CD14-positive monocyte (primary cell): ENCODE measurements around the gene JMJD7. TPM values are rescaled to one million over a fixed set of nuclear protein-coding genes. Genes with fewer than 3 reads are reported as not detected.

ENCODE experiments used
- DNase-seq, 3 donors: peaks; one replicate each; pipeline ENCODE4 v3.0.0-alpha.2; 2011 to 2022
- H2AFZ ChIP-seq: 2 replicates; pipeline ENCODE4 v1.6.0; 2012; ENCODE audit warnings: mild to moderate bottlenecking, low read depth, low read length, inconsistent platforms; ENCODE audit not compliant: insufficient read depth, poor library complexity, severe bottlenecking
- H3K27ac ChIP-seq, 2 donors: 1 replicate in 1 of 2; 2 replicates in 1 of 2; pipeline ENCODE4 v1.5.1; 2012 to 2013; ENCODE audit warnings: low read length in 2 of 2, control low read depth in 1 of 2, inconsistent platforms in 1 of 2, low read depth in 1 of 2, mild to moderate bottlenecking in 1 of 2
- H3K27me3 ChIP-seq, 2 donors: one replicate each; pipeline versions ENCODE4 v1.6.0 to v1.6.1; 2011 to 2013; ENCODE audit warnings: low read length in 2 of 2; ENCODE audit not compliant: control insufficient read depth in 2 of 2, insufficient read depth in 2 of 2
- H3K36me3 ChIP-seq, 2 donors: replicated peaks in 1 of 2; 1 replicate in 1 of 2; 2 replicates in 1 of 2; pipeline versions ENCODE4 v1.5.1 to v1.6.1; 2012 to 2013; ENCODE audit warnings: low read length in 2 of 2, control low read depth in 1 of 2, inconsistent platforms in 1 of 2, mild to moderate bottlenecking in 1 of 2; ENCODE audit not compliant: insufficient read depth in 2 of 2, control insufficient read depth in 1 of 2
- H3K4me1 ChIP-seq, 2 donors: 1 replicate in 1 of 2; 2 replicates in 1 of 2; pipeline versions ENCODE4 v1.5.1 to v1.6.1; 2012 to 2013; ENCODE audit warnings: low read length in 2 of 2, control low read depth in 1 of 2, inconsistent platforms in 1 of 2, mild to moderate bottlenecking in 1 of 2, moderate library complexity in 1 of 2; ENCODE audit not compliant: insufficient read depth in 2 of 2, control insufficient read depth in 1 of 2
- H3K4me2 ChIP-seq: replicated peaks from 2 replicates; pipeline ENCODE3; 2012; ENCODE audit warnings: low read length, moderate library complexity, mild to moderate bottlenecking; ENCODE audit not compliant: poor library complexity, severe bottlenecking; ENCODE audit errors: extremely low read depth
- H3K4me3 ChIP-seq, 3 experiments: fragments of 200-600 bp in 1 of 3; sonication (generic) in 1 of 3; replicated peaks in 1 of 3; 1 replicate in 2 of 3; 2 replicates in 1 of 3; pipeline ENCODE4 v1.5.1; 2011 to 2013; ENCODE audit warnings: low read length in 3 of 3, mild to moderate bottlenecking in 3 of 3, control low read depth in 2 of 3, low read depth in 2 of 3, inconsistent platforms in 1 of 3, moderate library complexity in 1 of 3
- H3K79me2 ChIP-seq: 2 replicates; pipeline ENCODE4 v1.6.0; 2012; ENCODE audit warnings: mild to moderate bottlenecking, control low read depth, inconsistent platforms, low read length, moderate library complexity; ENCODE audit not compliant: insufficient read depth
- H3K9ac ChIP-seq: 2 replicates; pipeline ENCODE4 v1.6.0; 2017; ENCODE audit warnings: low read length, mild to moderate bottlenecking; ENCODE audit not compliant: insufficient read depth, poor library complexity, severe bottlenecking
- H3K9me3 ChIP-seq, 2 donors: replicated peaks in 1 of 2; 1 replicate in 1 of 2; 2 replicates in 1 of 2; pipeline versions ENCODE4 v1.5.1 to v1.6.1; 2012 to 2013; ENCODE audit warnings: low read length in 2 of 2, control low read depth in 1 of 2; ENCODE audit not compliant: control insufficient read depth in 1 of 2, insufficient read depth in 1 of 2
- H4K20me1 ChIP-seq: 2 replicates; pipeline ENCODE4 v1.6.0; 2012; ENCODE audit warnings: mild to moderate bottlenecking, low read length, control low read depth, moderate library complexity; ENCODE audit not compliant: insufficient read depth
- H3K27ac Mint-ChIP-seq, 7 donors: one replicate each; pipeline ENCODE4 v1.8.0; 2020; ENCODE audit warnings: mild to moderate bottlenecking in 7 of 7, mixed read lengths in 7 of 7, moderate library complexity in 6 of 7, inconsistent platforms in 2 of 7
- H3K27me3 Mint-ChIP-seq, 3 donors: one replicate each; pipeline ENCODE4 v1.8.0; 2021 to 2022; ENCODE audit warnings: low read depth in 3 of 3, mild to moderate bottlenecking in 3 of 3, mixed read lengths in 3 of 3, moderate library complexity in 3 of 3, inconsistent platforms in 1 of 3
- H3K36me3 Mint-ChIP-seq, 2 donors: one replicate each; pipeline ENCODE4 v1.8.0; 2020; ENCODE audit warnings: mixed read lengths in 2 of 2, inconsistent platforms in 1 of 2, mild to moderate bottlenecking in 1 of 2
- H3K4me1 Mint-ChIP-seq: one replicate; pipeline ENCODE4 v1.8.0; 2020; ENCODE audit warnings: mild to moderate bottlenecking, mixed read lengths
- H3K4me3 Mint-ChIP-seq, 2 donors: one replicate each; pipeline ENCODE4 v1.8.0; 2020; ENCODE audit warnings: mild to moderate bottlenecking in 2 of 2, mixed read lengths in 2 of 2, moderate library complexity in 1 of 2
- H3K9me3 Mint-ChIP-seq, 7 donors: one replicate each; pipeline ENCODE4 v1.8.0; 2020 to 2022; ENCODE audit warnings: mixed read lengths in 7 of 7, mild to moderate bottlenecking in 6 of 7, moderate library complexity in 6 of 7, inconsistent platforms in 2 of 7
- CTCF ChIP-seq: fragments of 200-600 bp; IDR thresholded peaks from one replicate; pipeline ENCODE4 v1.8.0; 2022; ENCODE audit warnings: antibody characterized with exemption, mild to moderate bottlenecking
- WGBS: methylation state at CpG from one replicate; pipeline ENCODE4 v1.1.5; 2013; ENCODE audit warnings: missing lambda C conversion rate; ENCODE audit not compliant: insufficient coverage; 5-methylcytosine and 5-hydroxymethylcytosine counted together
- intact Hi-C, 2 donors: fragments of 100-400 bp; cut with micrococcal nuclease; formaldehyde crosslinking; loops; one replicate each; pipeline versions ENCODE4 v1.15.0 to v1.15.1; 2023
- polyA plus RNA-seq, 3 donors: library from polyadenylated mRNA; depleted of rRNA in 1 of 3; unstranded in 2 of 3; stranded (reverse) in 1 of 3; fragments of 300-500 nt in 2 of 3; fragments of >200 nt in 1 of 3; fragmentation: Illumina TruSeq in 2 of 3; gene quantifications; 1 replicate in 2 of 3; 2 replicates in 1 of 3; pipeline ENCODE4 v1.2.3, GENCODE V29; 2012 to 2021

Gene JMJD7
- polyA plus RNA-seq, 3 donors, result 11.3 to 18.8 (median 15.2) TPM

GRCh38 chr15:41806291-41807181 lies 21.4 kb upstream of the JMJD7 start:
- Mint-ChIP-seq H3K4me3 (no peak overlapping the region), H3K27me3 (peaks cover 0 to 1% (median 0%) of the 10 kb centered on the region in 3 donors), H3K4me1 (peaks cover 4% of the 10 kb centered on the region), H3K36me3 (peaks cover 9 to 12% of the 10 kb centered on the region in 2 donors), H3K27ac (peak overlapping the region in 1 of 7 donors; percentile 32), H3K9me3 (no peaks in the 10 kb centered on the region)
- no peak overlapping the region for H3K4me2 ChIP-seq
- H3K9ac ChIP-seq, result no peak overlapping the region
- H3K27me3 ChIP-seq, result no peaks in the 10 kb centered on the region
- 100% methylated on average over 6 of the region's 10 CpGs for WGBS
- no peak overlapping the region for H2AFZ ChIP-seq
- H3K9me3 ChIP-seq, result no peaks in the 10 kb centered on the region
- H3K4me3 ChIP-seq, result no peak overlapping the region
- no peaks in the 10 kb centered on the region for H4K20me1 ChIP-seq
- no peak for TF ChIP-seq CTCF
- H3K79me2 ChIP-seq, result no peaks in the 10 kb centered on the region
- H3K27ac ChIP-seq, result no peak overlapping the region
- intact Hi-C loops, result no loop called here
- peaks cover 0 to 3% of the 10 kb centered on the region in 2 donors for H3K4me1 ChIP-seq
- H3K36me3 ChIP-seq, result peaks cover 0 to 16% of the 10 kb centered on the region in 2 donors
- DNase-seq, result no peak

GRCh38 chr15:41809121-41809520 lies 18.8 kb upstream of the JMJD7 start:
- Histone ChIP-seq H3K4me3 (no peak overlapping the region), H2AFZ (no peak overlapping the region), H3K36me3 (peaks cover 8 to 34% of the 10 kb centered on the region in 2 donors), H3K9me3 (no peaks in the 10 kb centered on the region), H3K4me2 (no peak overlapping the region), H3K9ac (no peak overlapping the region), H4K20me1 (no peaks in the 10 kb centered on the region), H3K4me1 (peaks cover 0 to 3% of the 10 kb centered on the region in 2 donors), H3K27me3 (no peaks in the 10 kb centered on the region), H3K79me2 (no peaks in the 10 kb centered on the region), H3K27ac (no peak overlapping the region)
- peak overlapping the region in 1 of 7 donors; percentile 43 for H3K27ac Mint-ChIP-seq
- DNase-seq, result no peak
- intact Hi-C loops, result no loop called here
- H3K4me1 Mint-ChIP-seq, result peaks cover 4% of the 10 kb centered on the region
- H3K36me3 Mint-ChIP-seq, result peaks cover 30 to 34% of the 10 kb centered on the region in 2 donors
- no peak overlapping the region for H3K4me3 Mint-ChIP-seq
- H3K9me3 Mint-ChIP-seq, result peaks cover 0 to 1% (median 0%) of the 10 kb centered on the region in 7 donors
- WGBS, result no CpG with 5 or more reads among the region's 2 CpGs
- TF ChIP-seq CTCF, result no peak
- peaks cover 0 to 1% (median 0%) of the 10 kb centered on the region in 3 donors for H3K27me3 Mint-ChIP-seq
